Endothelial cell of umbilical vein (primary cell): ENCODE data around the gene PDE1C. TPM values are rescaled to one million over a fixed set of nuclear protein-coding genes. Genes with fewer than 3 reads are reported as not detected.

Source experiments
- BruUV-seq: library from RNA; stranded (reverse); fragments of 400-500 nt; replicated peaks from 2 replicates; lab custom pipeline; 2021; lab: Mats Ljungman, UMichigan
- CTCF ChIA-PET: fragments of 300-600, 350-600 bp; sonication (Branson Sonifier 250); formaldehyde crosslinking; loops from one replicate; lab custom pipeline; 2021; ENCODE audit warnings: antibody characterized with exemption, inconsistent platforms; lab: Charles Lee
- POLR2A ChIA-PET: fragments of 300-600, 350-600 bp; sonication (Branson Sonifier 250); formaldehyde crosslinking; loops from one replicate; lab custom pipeline; 2021; ENCODE audit warnings: antibody characterized with exemption, inconsistent platforms; lab: Charles Lee
- DNase-seq: peaks from one replicate; pipeline ENCODE4 v3.0.0-alpha.2; 2011; ENCODE audit warnings: low read depth, low spot score
- FAIRE-seq: peaks from 2 replicates; lab custom pipeline; 2011; peaks lifted over from hg19 to GRCh38; lab: Jason Lieb, UNC
- H2AFZ ChIP-seq: 2 replicates; pipeline ENCODE4 v1.6.0; 2012; ENCODE audit warnings: low read depth, low read length, control low read depth, inconsistent platforms
- H3K27ac ChIP-seq: 2 replicates; pipeline ENCODE4 v1.5.1; 2011; ENCODE audit warnings: low read depth, mild to moderate bottlenecking, control low read depth, low read length, moderate library complexity; ENCODE audit not compliant: insufficient read depth
- H3K27me3 ChIP-seq, 2 experiments: 2 replicates each; pipeline versions ENCODE4 v1.6.0 to v1.6.1; 2011; ENCODE audit warnings: low read length in 2 of 2, mixed read lengths in 1 of 2; ENCODE audit not compliant: control insufficient read depth in 2 of 2, insufficient read depth in 2 of 2
- H3K36me3 ChIP-seq, 2 experiments: 2 replicates in 1 of 2; 3 replicates in 1 of 2; pipeline ENCODE4 v1.5.1; 2011; ENCODE audit warnings: low read length in 2 of 2, mild to moderate bottlenecking in 1 of 2, moderate library complexity in 1 of 2; ENCODE audit not compliant: control insufficient read depth in 2 of 2, insufficient read depth in 2 of 2; ENCODE audit errors: extremely low read depth in 1 of 2
- H3K4me1 ChIP-seq: 3 replicates; pipeline ENCODE4 v1.5.1; 2011; ENCODE audit warnings: mild to moderate bottlenecking, low read length; ENCODE audit not compliant: control insufficient read depth, insufficient read depth; ENCODE audit errors: extremely low read depth
- H3K4me2 ChIP-seq: 2 replicates; pipeline ENCODE4 v1.6.1; 2011; ENCODE audit warnings: low read length, control low read depth, mixed read lengths; ENCODE audit not compliant: insufficient read depth
- H3K4me3 ChIP-seq, 3 experiments: fragments of 200-600 bp in 1 of 3; sonication (generic), shearing (Covaris generic) in 1 of 3; replicated peaks in 1 of 3; 2 replicates each; pipeline ENCODE4 v1.5.1; 2011 to 2016; ENCODE audit warnings: control low read depth in 3 of 3, low read length in 3 of 3, mild to moderate bottlenecking in 2 of 3, inconsistent platforms in 1 of 3, low read depth in 1 of 3, moderate library complexity in 1 of 3; ENCODE audit not compliant: insufficient read depth in 1 of 3
- H3K79me2 ChIP-seq: 2 replicates; pipeline ENCODE4 v1.6.0; 2012; ENCODE audit warnings: low read length, inconsistent platforms; ENCODE audit not compliant: control insufficient read depth, insufficient read depth
- H3K9ac ChIP-seq: replicated peaks from 2 replicates; pipeline ENCODE3; 2011; ENCODE audit warnings: low read length, control low read depth; ENCODE audit not compliant: insufficient read depth; ENCODE audit errors: extremely low read depth
- H3K9me1 ChIP-seq: replicated peaks from 3 replicates; pipeline ENCODE4 v1.6.0; 2011; ENCODE audit warnings: mild to moderate bottlenecking, low read length; ENCODE audit not compliant: control insufficient read depth, insufficient read depth; ENCODE audit errors: extremely low read depth
- H3K9me3 ChIP-seq: replicated peaks from 2 replicates; pipeline ENCODE4 v1.5.1; 2012; ENCODE audit warnings: low read length, inconsistent platforms; ENCODE audit not compliant: control insufficient read depth, insufficient read depth
- H4K20me1 ChIP-seq: replicated peaks from 2 replicates; pipeline ENCODE3; 2011; ENCODE audit warnings: mild to moderate bottlenecking, low read length; ENCODE audit not compliant: control insufficient read depth, insufficient read depth; ENCODE audit errors: extremely low read depth
- CTCF ChIP-seq, 2 donors: IDR thresholded peaks; 1 replicate in 1 of 2; 2 replicates in 1 of 2; pipeline ENCODE4 v1.5.1; 2011; ENCODE audit warnings: low read length in 2 of 2, mild to moderate bottlenecking in 2 of 2, moderate library complexity in 2 of 2, control low read depth in 1 of 2, inconsistent platforms in 1 of 2, low read depth in 1 of 2; ENCODE audit not compliant: insufficient read depth in 1 of 2; ENCODE audit errors: extremely low read depth in 1 of 2
- EZH2 ChIP-seq: IDR thresholded peaks from 2 replicates; pipeline ENCODE4 v1.6.1; 2012; ENCODE audit warnings: borderline replicate concordance, low read depth, mild to moderate bottlenecking, moderate library complexity, low read length, inconsistent platforms; ENCODE audit not compliant: severe bottlenecking
- FOS ChIP-seq: IDR thresholded peaks from 2 replicates; pipeline ENCODE4 v1.6.1; 2011; ENCODE audit warnings: mild to moderate bottlenecking, low read length, moderate library complexity, borderline replicate concordance; ENCODE audit not compliant: insufficient read depth
- GATA2 ChIP-seq: IDR thresholded peaks from 2 replicates; pipeline ENCODE4 v1.7.0; 2011; ENCODE audit warnings: low read depth, mild to moderate bottlenecking, moderate library complexity, mixed read lengths, low read length; ENCODE audit not compliant: insufficient read length, insufficient read depth
- JUN ChIP-seq: IDR thresholded peaks from 2 replicates; pipeline ENCODE4 v1.6.1; 2011; ENCODE audit warnings: borderline replicate concordance, low read depth; ENCODE audit not compliant: insufficient read length, insufficient read depth
- MAX ChIP-seq: IDR thresholded peaks from 2 replicates; pipeline ENCODE4 v1.6.1; 2011; ENCODE audit not compliant: insufficient read depth, insufficient read length
- MYC ChIP-seq: IDR thresholded peaks from one replicate; pipeline ENCODE4 v1.6.1; 2011; ENCODE audit warnings: mild to moderate bottlenecking, low read depth, low read length
- POLR2A ChIP-seq: IDR thresholded peaks from 2 replicates; pipeline ENCODE4 v1.6.1; 2012; ENCODE audit warnings: low read depth, mild to moderate bottlenecking, control low read depth, low read length
- POLR2AphosphoS5 ChIP-seq: IDR thresholded peaks from 2 replicates; pipeline ENCODE4 v1.6.1; 2012; ENCODE audit warnings: low read depth, mild to moderate bottlenecking, control low read depth, low read length, moderate library complexity; ENCODE audit not compliant: insufficient read depth
- dilution Hi-C: fragments of 300-500 bp; cut with MboI; formaldehyde crosslinking; loops from one replicate; pipeline ENCODE4 v1.15.0; 2019; ENCODE audit warnings: low sequenced_read_pairs; ENCODE audit not compliant: extremely low pct_ligation_motif_present
- intact Hi-C: fragments of 100-400 bp; cut with micrococcal nuclease; formaldehyde crosslinking; loops from one replicate; pipeline ENCODE4 v1.10.0; 2022
- polyA plus RNA-seq, 4 experiments: library from polyadenylated mRNA; depleted of rRNA in 3 of 4; stranded (reverse) in 3 of 4; unstranded in 1 of 4; fragments of >200 nt; gene quantifications; 2 replicates each; pipeline versions ENCODE4 v1.2.1 to v1.2.3, GENCODE V29; 2011 to 2012; ENCODE audit warnings: missing spikeins in 1 of 4
- total RNA-seq: library from RNA; stranded (reverse); gene quantifications from 2 replicates; pipeline ENCODE4 v1.2.3, GENCODE V29; 2021

PDE1C gene
- total and polyA plus RNA-seq, 2 donors (not counting 3 experiments of a cell fraction or from before 2014, with no cell fraction given): 0.90 to 3.1 TPM

- Histone ChIP-seq H3K27ac (no peak overlapping the region), H2AFZ (no peak overlapping the region), H3K27me3 (no peaks in the 10 kb centered on the region), H3K9me3 (no peaks in the 10 kb centered on the region), H3K4me3 (no peak overlapping the region), H3K79me2 (no peaks in the 10 kb centered on the region), H3K36me3 (no peaks in the 10 kb centered on the region), H4K20me1 (no peaks in the 10 kb centered on the region), H3K9me1 (no peaks in the 10 kb centered on the region), H3K9ac (no peak overlapping the region), H3K4me1 (no peaks in the 10 kb centered on the region), H3K4me2 (no peak overlapping the region)
- TF ChIP-seq GATA2 (no peak), FOS (no peak), JUN (no peak), POLR2A (no peak), POLR2AphosphoS5 (no peak), CTCF (IDR thresholded peaks at IDR 0.05; ENCODE audit: extremely low read depth in 1 of 2, insufficient read depth in 1 of 2, low read depth in 1 of 2, low read length in 2 of 2) (no peak), MYC (no peak), MAX (no peak), EZH2 (no peak)
- POLR2A ChIA-PET: no interaction called here
- no TSS peak for BruUV-seq
- FAIRE-seq (no peak), DNase-seq (no peak)
- dilution Hi-C loops: no loop called here
- CTCF ChIA-PET: no interaction called here
- intact Hi-C loops: no loop called here
Measured at GRCh38 chr7:31979690-31980330, 90.4 kb downstream of the PDE1C start.
